ENCODE results near the gene FAM167B. TPM values are rescaled to one million over a fixed set of nuclear protein-coding genes. Genes with fewer than 3 reads are reported as not detected.
A peak's percentile ranks its signal among the peaks of the same experiment; 100 is the strongest.

Gene FAM167B
- total and polyA plus RNA-seq, 7 experiments from 2014 or later = 0.48 to 2.0 (median 1.4) TPM; not detected in 2

GRCh38 chr1:32208469-32208868, 38.6 kb upstream of the FAM167B start:
- peak overlapping the region in 1 of 10 donors; percentile 25 for H3K4me3 Mint-ChIP-seq
- H3K27ac Mint-ChIP-seq = peak overlapping the region in 1 of 9 donors; percentile 46
- H3K27me3 Mint-ChIP-seq = no peaks in the 10 kb centered on the region
- CTCF ChIA-PET = interaction anchor here (0.6 to 1.0 kb wide), 3 partner anchors 40 to 185 kb away, joined by 3 read pairs; partner anchors contain the start of gene MARCKSL1
- no peaks in the 10 kb centered on the region for H3K9me3 ChIP-seq (ENCODE audit: control insufficient read depth in 2 of 3, low read length in 3 of 3)
- peaks cover 0 to 4% (median 0%) of the 10 kb centered on the region in 5 donors for H3K36me3 Mint-ChIP-seq
- no peaks in the 10 kb centered on the region for H3K27me3 ChIP-seq (ENCODE audit: control insufficient read depth in 2 of 2, insufficient read depth in 2 of 2, low read length in 2 of 2)
- ATAC-seq = no peak
- no peak overlapping the region for H3K4me3 ChIP-seq (ENCODE audit: low read length)
- POLR2A ChIA-PET = interaction anchor here (0.6 to 0.9 kb wide), 2 partner anchors 82 to 176 kb away, joined by 3 read pairs; no protein-coding TSS in a partner anchor
- H3K36me3 ChIP-seq (ENCODE audit: control insufficient read depth in 2 of 3, insufficient read depth in 3 of 3, low read length in 3 of 3) = peaks cover 0 to 12% (median 0%) of the 10 kb centered on the region in 3 experiments
- DNase-seq = no peak
- peaks cover 8 to 16% of the 10 kb centered on the region in 2 donors for H3K4me1 ChIP-seq (ENCODE audit: control insufficient read depth in 2 of 2, insufficient read depth in 2 of 2, low read length in 2 of 2)
- peaks cover 7 to 28% (median 18%) of the 10 kb centered on the region in 7 donors for H3K4me1 Mint-ChIP-seq
- intact Hi-C loops (cut with micrococcal nuclease) = loop anchor here in 1 of 2 donors (10.0 kb wide), 2 partner anchors 194 to 564 kb away; partner anchors contain the start of genes KHDRBS1 and PEF1
- no peaks in the 10 kb centered on the region for H3K9me3 Mint-ChIP-seq
- H3K27ac ChIP-seq (ENCODE audit: low read depth, low read length) = no peak overlapping the region

GRCh38 chr1:32208891-32209328, 38.1 kb upstream of the FAM167B start, which contains the start of gene DCDC2B:
TSS of gene DCDC2B (plus strand) at chr1:32209089. CDS start at chr1:32209094, 5 bp downstream.
- Mint-ChIP-seq H3K36me3 (peaks cover 0 to 4% (median 0%) of the 10 kb centered on the region in 5 donors), H3K27me3 (no peaks in the 10 kb centered on the region), H3K4me1 (peaks cover 7 to 25% (median 16%) of the 10 kb centered on the region in 7 donors), H3K9me3 (no peaks in the 10 kb centered on the region), H3K27ac (peak within 1 kb of the TSS in 7 of 9 donors; percentile 12 to 53 (median 41)), H3K4me3 (peak within 1 kb of the TSS in 1 of 10 donors; percentile 25)
- H3K4me3 ChIP-seq (ENCODE audit: low read length) = no peak within 1 kb of the TSS
- H3K27me3 ChIP-seq (ENCODE audit: control insufficient read depth in 2 of 2, insufficient read depth in 2 of 2, low read length in 2 of 2) = no peaks in the 10 kb centered on the region
- ChIA-PET POLR2A (interaction anchor here (0.6 to 1.1 kb wide), 3 partner anchors 81 to 176 kb away, joined by 3 read pairs; no protein-coding TSS in a partner anchor), CTCF (interaction anchor here (0.7 to 1.0 kb wide), 2 partner anchors 127 to 185 kb away, joined by 3 read pairs; partner anchors contain the start of gene MARCKSL1)
- peaks cover 0 to 8% (median 0%) of the 10 kb centered on the region in 3 experiments for H3K36me3 ChIP-seq (ENCODE audit: control insufficient read depth in 2 of 3, insufficient read depth in 3 of 3, low read length in 3 of 3)
- H3K9me3 ChIP-seq (ENCODE audit: control insufficient read depth in 2 of 3, low read length in 3 of 3) = no peaks in the 10 kb centered on the region
- DNase-seq (no peak), ATAC-seq (no peak)
- H3K27ac ChIP-seq (ENCODE audit: low read depth, low read length) = no peak within 1 kb of the TSS
- peaks cover 8 to 16% of the 10 kb centered on the region in 2 donors for H3K4me1 ChIP-seq (ENCODE audit: control insufficient read depth in 2 of 2, insufficient read depth in 2 of 2, low read length in 2 of 2)
- intact Hi-C loops (cut with micrococcal nuclease) = loop anchor here in 1 of 2 donors (10.0 kb wide), 2 partner anchors 194 to 564 kb away; partner anchors contain the start of genes KHDRBS1 and PEF1

- no peak overlapping the region for H3K4me3 ChIP-seq (ENCODE audit: low read length)
- peaks cover 12 to 31% (median 24%) of the 10 kb centered on the region in 7 donors for H3K4me1 Mint-ChIP-seq
- peaks cover 0 to 16% (median 4%) of the 10 kb centered on the region in 5 donors for H3K36me3 Mint-ChIP-seq
- H3K27me3 ChIP-seq (ENCODE audit: control insufficient read depth in 2 of 2, insufficient read depth in 2 of 2, low read length in 2 of 2) = no peaks in the 10 kb centered on the region
- H3K27ac Mint-ChIP-seq = peak overlapping the region; percentile 25 to 86 (median 63)
- H3K36me3 ChIP-seq (ENCODE audit: control insufficient read depth in 2 of 3, insufficient read depth in 3 of 3, low read length in 3 of 3) = peaks cover 0 to 24% (median 0%) of the 10 kb centered on the region in 3 experiments
- ChIA-PET POLR2A (interaction anchor here (0.8 to 2.7 kb wide), 22 partner anchors 8 to 179 kb away, joined by 3 to 16 read pairs (median 6); partner anchors contain the start of genes BSDC1, CCDC28B, HDAC1 and IQCC), CTCF (interaction anchor here (0.6 to 3.6 kb wide), 42 partner anchors 10 to 200 kb away, joined by 3 to 32 read pairs (median 4); partner anchors contain the start of genes BSDC1, CCDC28B, FAM167B and HDAC1)
- H3K4me3 Mint-ChIP-seq = peak overlapping the region in 6 of 10 donors; percentile 7 to 43 (median 32)
- H3K27me3 Mint-ChIP-seq = no peaks in the 10 kb centered on the region
- H3K9me3 ChIP-seq (ENCODE audit: control insufficient read depth in 2 of 3, low read length in 3 of 3) = no peaks in the 10 kb centered on the region
- H3K9me3 Mint-ChIP-seq = no peaks in the 10 kb centered on the region
- DNase-seq (peak in 8 of 9 donors; percentile 29 to 63 (median 52)), ATAC-seq (peak; percentile 92)
- peaks cover under 1 to 12% of the 10 kb centered on the region in 2 donors for H3K4me1 ChIP-seq (ENCODE audit: control insufficient read depth in 2 of 2, insufficient read depth in 2 of 2, low read length in 2 of 2)
- intact Hi-C loops (cut with micrococcal nuclease) = loop anchor here (1.0 kb wide), 5 partner anchors 24 to 198 kb away; no protein-coding TSS in a partner anchor
- H3K27ac ChIP-seq (ENCODE audit: low read depth, low read length) = peak overlapping the region; percentile 59
These were observed 31.2 kb upstream of the FAM167B start for GRCh38 chr1:32215629-32216480.

- Histone ChIP-seq H3K36me3 (ENCODE audit: control insufficient read depth in 2 of 3, insufficient read depth in 3 of 3, low read length in 3 of 3) (peaks cover 0 to 24% (median 0%) of the 10 kb centered on the region in 3 experiments), H3K27me3 (ENCODE audit: control insufficient read depth in 2 of 2, insufficient read depth in 2 of 2, low read length in 2 of 2) (no peaks in the 10 kb centered on the region), H3K9me3 (ENCODE audit: control insufficient read depth in 2 of 3, low read length in 3 of 3) (no peaks in the 10 kb centered on the region), H3K27ac (ENCODE audit: low read depth, low read length) (peak overlapping the region; percentile 59), H3K4me3 (ENCODE audit: low read length) (no peak overlapping the region), H3K4me1 (ENCODE audit: control insufficient read depth in 2 of 2, insufficient read depth in 2 of 2, low read length in 2 of 2) (peaks cover 8 to 18% of the 10 kb centered on the region in 2 donors)
- Mint-ChIP-seq H3K4me3 (peak overlapping the region in 3 of 10 donors; percentile 7 to 33 (median 29)), H3K27me3 (no peaks in the 10 kb centered on the region), H3K36me3 (peaks cover 0 to 16% (median 4%) of the 10 kb centered on the region in 5 donors), H3K4me1 (peaks cover 18 to 38% (median 31%) of the 10 kb centered on the region in 7 donors), H3K9me3 (no peaks in the 10 kb centered on the region), H3K27ac (peak overlapping the region in 6 of 9 donors; percentile 25 to 86 (median 66))
- DNase-seq (no peak), ATAC-seq (no peak)
- POLR2A ChIA-PET = interaction anchor here (0.6 to 2.7 kb wide), 18 partner anchors 10 to 178 kb away, joined by 3 to 16 read pairs (median 8); partner anchors contain the start of genes BSDC1, HDAC1, IQCC and LCK
- intact Hi-C loops (cut with micrococcal nuclease) = loop anchor here in 1 of 2 donors (1.0 kb wide), 1 partner anchor 74 kb away; no protein-coding TSS in a partner anchor
- CTCF ChIA-PET = interaction anchor here (0.6 to 3.6 kb wide), 25 partner anchors 11 to 200 kb away, joined by 3 to 32 read pairs (median 8); partner anchors contain the start of genes BSDC1, CCDC28B, FAM167B and HDAC1
These were observed 30.5 kb upstream of the FAM167B start for GRCh38 chr1:32216566-32216965.

- Mint-ChIP-seq H3K4me3 (peak overlapping the region in 1 of 10 donors; percentile 41), H3K36me3 (peaks cover 0 to 22% (median 6%) of the 10 kb centered on the region in 5 donors), H3K4me1 (peaks cover 23 to 60% (median 45%) of the 10 kb centered on the region in 7 donors), H3K27ac (peak overlapping the region in 2 of 9 donors; percentile 31 to 62), H3K9me3 (no peaks in the 10 kb centered on the region), H3K27me3 (no peaks in the 10 kb centered on the region)
- intact Hi-C loops (cut with micrococcal nuclease) = no loop called here
- ATAC-seq = no peak
- H3K9me3 ChIP-seq (ENCODE audit: control insufficient read depth in 2 of 3, low read length in 3 of 3) = no peaks in the 10 kb centered on the region
- no peak overlapping the region for H3K27ac ChIP-seq (ENCODE audit: low read depth, low read length)
- POLR2A ChIA-PET = interaction anchor here (0.9 to 1.0 kb wide), 2 partner anchors 15 to 103 kb away, joined by 3 to 5 read pairs; no protein-coding TSS in a partner anchor
- CTCF ChIA-PET = interaction anchor here (0.6 kb wide), 1 partner anchor 83 kb away, joined by 5 read pairs; no protein-coding TSS in a partner anchor
- H3K4me1 ChIP-seq (ENCODE audit: control insufficient read depth in 2 of 2, insufficient read depth in 2 of 2, low read length in 2 of 2) = peaks cover 21 to 34% of the 10 kb centered on the region in 2 donors
- no peaks in the 10 kb centered on the region for H3K27me3 ChIP-seq (ENCODE audit: control insufficient read depth in 2 of 2, insufficient read depth in 2 of 2, low read length in 2 of 2)
- no peak for DNase-seq
- no peak overlapping the region for H3K4me3 ChIP-seq (ENCODE audit: low read length)
- H3K36me3 ChIP-seq (ENCODE audit: control insufficient read depth in 2 of 3, insufficient read depth in 3 of 3, low read length in 3 of 3) = peaks cover 0 to 26% (median 6%) of the 10 kb centered on the region in 3 experiments
These were observed 28.0 kb upstream of the FAM167B start for GRCh38 chr1:32219022-32219421.

Measured in naive thymus-derived CD4-positive, alpha-beta T cell (primary cell).